ENCODE measurements around the gene TP53I13. TPM values are rescaled to one million over a fixed set of nuclear protein-coding genes. Genes with fewer than 3 reads are reported as not detected.

The TP53I13 gene
- total RNA-seq, 1 experiment from 2014 or later = 29.6 TPM

- BruUV-seq (replicated peaks) = no TSS peak
- TF ChIP-seq CTCF (IDR thresholded peaks at IDR 0.05; ENCODE audit: unreplicated experiment) = no peak
- Mint-ChIP-seq H3K4me1 (ENCODE audit: insufficient read depth, unreplicated experiment) (peaks cover 14% of the 10 kb centered on the region), H3K4me3 (ENCODE audit: unreplicated experiment) (peak overlapping the region; percentile 80), H3K36me3 (ENCODE audit: insufficient read depth, unreplicated experiment) (peaks cover 9% of the 10 kb centered on the region), H3K9me3 (ENCODE audit: unreplicated experiment) (no peaks in the 10 kb centered on the region), H3K27ac (ENCODE audit: low read depth, unreplicated experiment) (peak overlapping the region; percentile 78), H3K27me3 (ENCODE audit: insufficient read depth, unreplicated experiment) (no peaks in the 10 kb centered on the region)
- DNase-seq (ENCODE audit: unreplicated experiment) = no peak
- ChIA-PET POLR2A (interaction anchor here (0.6 to 5.8 kb wide), 15 partner anchors 12 to 391 kb away, joined by 3 to 43 read pairs (median 4); partner anchors contain the start of genes ANKRD13B, SSH2 and TAOK1), CTCF (interaction anchor here (0.6 to 9.2 kb wide), 5 partner anchors 14 to 451 kb away, joined by 3 to 57 read pairs (median 5); partner anchors contain the start of gene ANKRD13B)
- intact Hi-C loops (cut with micrococcal nuclease) = no loop called here
Measured at GRCh38 chr17:29567304-29567553, 1.3 kb upstream of the TP53I13 start.

- Mint-ChIP-seq H3K4me3 (ENCODE audit: unreplicated experiment) (peak overlapping the region; percentile 80), H3K9me3 (ENCODE audit: unreplicated experiment) (no peaks in the 10 kb centered on the region), H3K27ac (ENCODE audit: low read depth, unreplicated experiment) (peak overlapping the region; percentile 78), H3K36me3 (ENCODE audit: insufficient read depth, unreplicated experiment) (peaks cover 9% of the 10 kb centered on the region), H3K4me1 (ENCODE audit: insufficient read depth, unreplicated experiment) (peaks cover 14% of the 10 kb centered on the region), H3K27me3 (ENCODE audit: insufficient read depth, unreplicated experiment) (no peaks in the 10 kb centered on the region)
- POLR2A ChIA-PET = interaction anchor here (0.6 to 5.8 kb wide), 20 partner anchors 12 to 423 kb away, joined by 3 to 43 read pairs (median 4); partner anchors contain the start of genes ANKRD13B, NUFIP2, SSH2 and TAOK1
- CTCF ChIA-PET = interaction anchor here (0.5 to 9.2 kb wide), 7 partner anchors 14 to 632 kb away, joined by 3 to 57 read pairs (median 3); partner anchors contain the start of gene ANKRD13B
- BruUV-seq (replicated peaks) = TSS peak; percentile 32
- DNase-seq (ENCODE audit: unreplicated experiment) = peak; percentile 59
- TF ChIP-seq CTCF (IDR thresholded peaks at IDR 0.05; ENCODE audit: unreplicated experiment) = peak; percentile 32
- intact Hi-C loops (cut with micrococcal nuclease) = loop anchor here (2.0 kb wide), 1 partner anchor 23 kb away; no protein-coding TSS in a partner anchor
Measured at GRCh38 chr17:29567554-29568330, 759 bp upstream of the TP53I13 start.

GRCh38 chr17:29569245-29569950 is 897 bp downstream of the TP53I13 start:
- TF ChIP-seq CTCF (IDR thresholded peaks at IDR 0.05; ENCODE audit: unreplicated experiment) = no peak
- peak overlapping the region; percentile 80 for H3K4me3 Mint-ChIP-seq (ENCODE audit: unreplicated experiment)
- peak overlapping the region; percentile 78 for H3K27ac Mint-ChIP-seq (ENCODE audit: low read depth, unreplicated experiment)
- H3K27me3 Mint-ChIP-seq (ENCODE audit: insufficient read depth, unreplicated experiment) = no peaks in the 10 kb centered on the region
- DNase-seq (ENCODE audit: unreplicated experiment) = no peak
- CTCF ChIA-PET = interaction anchor here (0.9 to 9.2 kb wide), 7 partner anchors 12 to 210 kb away, joined by 4 to 57 read pairs (median 7); partner anchors contain the start of gene ANKRD13B
- H3K4me1 Mint-ChIP-seq (ENCODE audit: insufficient read depth, unreplicated experiment) = peaks cover 14% of the 10 kb centered on the region
- intact Hi-C loops (cut with micrococcal nuclease) = loop anchor here (2.0 kb wide), 1 partner anchor 21 kb away; no protein-coding TSS in a partner anchor
- peaks cover 17% of the 10 kb centered on the region for H3K36me3 Mint-ChIP-seq (ENCODE audit: insufficient read depth, unreplicated experiment)
- TSS peak; percentile 26 for BruUV-seq (replicated peaks)
- POLR2A ChIA-PET = interaction anchor here (0.7 to 5.8 kb wide), 13 partner anchors 10 to 362 kb away, joined by 3 to 43 read pairs (median 7); partner anchors contain the start of genes ANKRD13B, NUFIP2 and SSH2
- H3K9me3 Mint-ChIP-seq (ENCODE audit: unreplicated experiment) = no peaks in the 10 kb centered on the region

GRCh38 chr17:29570521-29570920 is 2.0 kb downstream of the TP53I13 start:
- BruUV-seq (replicated peaks) = no TSS peak

More at GRCh38 chr17:29570521-29570920, 2.0 kb downstream of the TP53I13 start:
- Mint-ChIP-seq H3K4me3 (ENCODE audit: unreplicated experiment) (peak overlapping the region; percentile 38), H3K27me3 (ENCODE audit: insufficient read depth, unreplicated experiment) (no peaks in the 10 kb centered on the region), H3K9me3 (ENCODE audit: unreplicated experiment) (no peaks in the 10 kb centered on the region), H3K36me3 (ENCODE audit: insufficient read depth, unreplicated experiment) (peaks cover 17% of the 10 kb centered on the region), H3K27ac (ENCODE audit: low read depth, unreplicated experiment) (no peak overlapping the region), H3K4me1 (ENCODE audit: insufficient read depth, unreplicated experiment) (peaks cover 14% of the 10 kb centered on the region)
- POLR2A ChIA-PET = interaction anchor here (1.4 to 5.8 kb wide), 5 partner anchors 9 to 360 kb away, joined by 3 to 43 read pairs (median 15); partner anchors contain the start of genes ANKRD13B and SSH2
- intact Hi-C loops (cut with micrococcal nuclease) = no loop called here
- no peak for DNase-seq (ENCODE audit: unreplicated experiment)
- CTCF ChIA-PET = interaction anchor here (1.4 to 9.2 kb wide), 5 partner anchors 11 to 209 kb away, joined by 6 to 57 read pairs (median 8); partner anchors contain the start of gene ANKRD13B
- TF ChIP-seq CTCF (IDR thresholded peaks at IDR 0.05; ENCODE audit: unreplicated experiment) = no peak
